HT1080 (cell line): Measurements from ENCODE around the gene ECE2. TPM values are rescaled to one million over a fixed set of nuclear protein-coding genes. Genes with fewer than 3 reads are reported as not detected.
"Not testable (repeated sequence)": the region's sequence is repeated elsewhere in the genome, so short reads cannot be mapped to it uniquely, and the experiment has no call there.

ENCODE experiments used
- DNase-seq: peaks from one replicate; pipeline ENCODE4 v3.0.0-alpha.2; 2015; ENCODE audit warnings: low read depth
- small RNA-seq: library from RNA; depleted of rRNA; stranded (forward); fragments of <200 nt; gene quantifications from one replicate; pipeline ENCODE3, GENCODE V24; 2014
- total RNA-seq: library from RNA; depleted of rRNA; stranded (reverse); fragments of >200 nt; shearing (Covaris generic); gene quantifications from 2 replicates; pipeline ENCODE4 v1.2.3, GENCODE V29; 2014; rRNA removed

The ECE2 gene
- total RNA-seq, 1 experiment from 2014 or later: not detected

GRCh38 chr3:184335661-184336546 is 60.1 kb downstream of the ECE2 start:
- DNase-seq: peak; percentile 85

- peak; percentile 79 for DNase-seq
These were observed 61.0 kb downstream of the ECE2 start for GRCh38 chr3:184336547-184337398.

- DNase-seq: no peak
These were observed 61.5 kb downstream of the ECE2 start, which contains the start of gene FAM131A for GRCh38 chr3:184337399-184337714. TSS of gene FAM131A (plus strand) at chr3:184337600. CDS start at chr3:184337631, 31 bp downstream.

GRCh38 chr3:184337981-184338380 is 62.2 kb downstream of the ECE2 start:
- no peak for DNase-seq

- DNase-seq: no peak
These were observed 62.7 kb downstream of the ECE2 start for GRCh38 chr3:184338511-184338945.

- no peak for DNase-seq
These were observed 63.2 kb downstream of the ECE2 start for GRCh38 chr3:184339001-184339400.

GRCh38 chr3:184339451-184340135 is 63.8 kb downstream of the ECE2 start:
- DNase-seq: not testable (repeated sequence)

- no peak for DNase-seq
These were observed 66.1 kb downstream of the ECE2 start for GRCh38 chr3:184341925-184342324.

Small RNA genes lying within 50 kb of the gene (small RNA-seq; reads per million reads assigned to genes)
- not detected for gene MIR1224
- 866 reads per million, percentile 98 among the genes with 10 or more reads in this experiment for gene SNORD66

Other genes starting within 250 kb of the ECE2 start
- gene HTR3D, start 244.3 kb upstream of the ECE2 start, total RNA-seq: not detected in 2 replicates
- gene HTR3C, start 223.0 kb upstream of the ECE2 start, total RNA-seq: not detected in 2 replicates
- gene HTR3E, start 179.0 kb upstream of the ECE2 start, total RNA-seq: not detected in 2 replicates
- 85.0 and 88.4 TPM in 2 replicates for gene EIF2B5, start 140.7 kb upstream of the ECE2 start, total RNA-seq
- 38.6 and 46.8 TPM in 2 replicates for gene DVL3, start 120.6 kb upstream of the ECE2 start, total RNA-seq
- 840 and 907 TPM in 2 replicates for gene AP2M1, start 101.2 kb upstream of the ECE2 start, total RNA-seq
- 49.1 and 72.9 TPM in 2 replicates for gene ABCF3, start 89.8 kb upstream of the ECE2 start, total RNA-seq
- gene VWA5B2, start 46.4 kb upstream of the ECE2 start, total RNA-seq: not detected in 2 replicates
- gene ALG3, start 27.1 kb upstream of the ECE2 start, total RNA-seq: 93.3 and 146 TPM in 2 replicates
- 18.5 TPM in 2 replicates for gene EEF1AKMT4, start 26.4 kb upstream of the ECE2 start, total RNA-seq
- 3.6 and 10.5 TPM in 2 replicates for gene CAMK2N2, start 14.5 kb upstream of the ECE2 start, total RNA-seq
- gene PSMD2, start 23.2 kb downstream of the ECE2 start, total RNA-seq: 1,567 and 1,674 TPM in 2 replicates
- 750 and 760 TPM in 2 replicates for gene EIF4G1, start 38.6 kb downstream of the ECE2 start, total RNA-seq
- gene FAM131A, start 61.6 kb downstream of the ECE2 start, total RNA-seq: 61.8 and 71.7 TPM in 2 replicates
- gene CLCN2, start 85.6 kb downstream of the ECE2 start, total RNA-seq: 13.9 and 21.1 TPM in 2 replicates
- gene POLR2H, start 85.7 kb downstream of the ECE2 start, total RNA-seq: 327 and 330 TPM in 2 replicates
- gene THPO, start 102.2 kb downstream of the ECE2 start, total RNA-seq: not detected in 2 replicates
- gene CHRD, start 104.0 kb downstream of the ECE2 start, total RNA-seq: 0.43 and 1.2 TPM in 2 replicates